Measurements from ENCODE around the gene IRAK4.

Gene IRAK4

GRCh38 chr12:43776498-43776897 is 17.7 kb downstream of the IRAK4 start:
- no peak for DNase-seq

DNA sequence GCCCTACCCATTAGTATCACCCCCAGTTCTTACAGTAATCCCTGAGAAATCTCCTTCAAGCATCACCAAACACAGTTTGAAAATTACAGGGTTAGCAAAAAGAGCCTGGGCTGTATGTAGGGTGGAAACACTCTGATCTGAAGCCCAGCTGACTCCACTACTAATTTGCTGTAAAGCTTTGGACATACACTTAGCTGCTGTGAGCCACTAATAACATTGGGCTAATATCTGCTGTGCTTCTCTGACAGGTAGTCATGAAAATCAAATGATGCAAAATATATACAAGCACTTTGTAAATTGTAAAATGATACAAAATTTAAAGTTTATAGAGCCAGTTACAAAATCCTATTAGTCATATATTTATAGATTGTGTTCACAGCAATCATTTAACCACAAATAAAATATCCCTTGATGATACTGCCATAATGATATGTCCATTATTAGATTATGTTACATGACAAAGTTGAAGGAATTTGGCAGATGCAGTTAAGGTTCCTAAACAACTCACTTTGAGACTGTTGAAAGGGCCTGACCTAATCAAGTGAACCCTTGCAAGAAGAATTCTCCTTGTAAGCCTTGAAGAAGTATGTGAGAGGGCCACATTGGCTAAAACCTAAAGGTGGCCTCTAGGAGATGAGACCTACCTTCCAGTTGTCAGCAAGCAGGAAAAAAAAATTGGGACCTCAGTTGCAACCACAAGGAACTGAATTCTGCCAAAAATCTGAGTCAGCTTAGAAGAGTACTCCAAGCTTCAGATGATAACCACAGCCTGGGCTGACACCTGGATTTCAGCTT is 28.3 kb downstream of the IRAK4 start:
- DNase-seq: no peak

GRCh38 chr12:43789941-43790340 is 31.2 kb downstream of the IRAK4 start:
- DNase-seq: no peak

GRCh38 chr12:43795716-43796280 is 37.0 kb downstream of the IRAK4 start:
- no peak for DNase-seq

DNA sequence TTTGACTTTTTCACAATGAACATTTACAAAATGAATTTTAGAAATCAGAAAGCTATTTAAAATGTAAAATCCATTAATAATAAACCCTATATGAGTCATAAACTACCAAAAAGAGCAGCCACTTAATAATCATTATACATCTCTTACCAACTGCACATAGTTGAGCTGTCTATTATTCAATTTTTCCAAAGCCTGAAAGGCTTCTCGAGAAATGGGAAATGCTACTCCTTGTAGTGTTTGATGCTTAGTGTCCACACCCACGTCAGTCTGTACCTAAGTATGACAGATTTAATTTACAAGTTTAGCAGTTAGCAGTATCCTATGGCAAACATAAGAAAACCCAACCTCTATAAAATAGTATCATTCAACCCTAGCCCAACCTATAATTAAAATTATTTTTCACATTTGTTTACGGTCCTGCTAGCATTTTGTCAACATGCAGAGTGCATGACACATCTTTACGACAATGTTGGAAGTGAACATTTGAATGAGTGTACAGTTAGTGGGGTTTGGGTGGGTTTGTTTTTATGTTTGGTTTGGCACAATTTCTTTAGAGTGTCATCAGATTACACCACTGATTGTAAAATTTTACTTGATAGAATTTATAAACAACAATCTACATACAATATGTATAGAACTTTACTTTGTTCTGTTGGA is 38.9 kb downstream of the IRAK4 start:
- DNase-seq: no peak

- DNase-seq: no peak
Observed at GRCh38 chr12:43805149-43805859, 46.6 kb downstream of the IRAK4 start.

GRCh38 chr12:43805860-43806736 is 47.3 kb downstream of the IRAK4 start, which contains the start of gene TWF1:
TWF1 (minus strand) TSS chr12:43806317; CDS start chr12:43806245, 72 bp downstream.
- peak; percentile 83 for DNase-seq

- DNase-seq: no peak
Observed at GRCh38 chr12:43806737-43807072, 48.0 kb downstream of the IRAK4 start.

DNA sequence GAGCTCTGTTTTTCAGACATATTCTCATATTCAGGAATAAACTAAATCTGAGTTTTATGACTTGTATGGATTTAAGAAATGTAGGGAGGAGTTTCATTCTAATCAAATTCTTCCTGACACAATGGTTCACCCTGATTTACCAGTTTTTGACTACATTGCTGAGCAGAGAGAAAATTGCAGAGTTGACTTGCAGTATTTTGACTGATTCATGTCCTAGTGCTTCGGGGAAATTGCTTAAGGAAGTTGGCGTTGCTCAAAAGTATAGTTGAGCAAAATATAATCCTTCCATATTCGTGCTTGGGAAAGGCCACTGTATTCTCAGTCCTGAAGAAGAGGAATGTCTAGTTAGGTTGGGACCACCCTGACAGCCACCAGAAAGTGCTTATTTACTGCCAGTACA is 48.6 kb downstream of the IRAK4 start:
- no peak for DNase-seq

- no peak for DNase-seq
Observed at GRCh38 chr12:43812057-43812456, 53.3 kb downstream of the IRAK4 start.

GRCh38 chr12:43812926-43813325 is 54.2 kb downstream of the IRAK4 start:
- DNase-seq: no peak

DNA sequence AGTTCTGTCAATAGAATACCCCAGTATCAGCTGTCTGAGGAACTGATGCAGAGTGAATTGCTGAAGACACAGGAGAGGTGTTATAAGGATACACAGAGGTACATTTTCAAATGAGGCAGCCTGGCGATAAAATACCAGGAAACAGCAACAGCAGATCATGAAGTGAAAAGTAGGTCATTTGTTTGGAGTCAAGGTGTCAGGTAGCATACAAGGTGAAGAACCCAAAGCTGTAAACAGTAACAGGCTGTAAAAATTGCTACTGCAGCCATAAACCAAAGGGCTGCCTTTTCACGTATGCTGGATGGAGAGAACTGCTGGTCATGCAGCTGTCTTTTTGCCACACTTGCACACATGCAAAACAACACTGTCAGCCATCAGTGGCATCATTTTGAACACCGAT is 56.7 kb downstream of the IRAK4 start:
- no peak for DNase-seq

DNA sequence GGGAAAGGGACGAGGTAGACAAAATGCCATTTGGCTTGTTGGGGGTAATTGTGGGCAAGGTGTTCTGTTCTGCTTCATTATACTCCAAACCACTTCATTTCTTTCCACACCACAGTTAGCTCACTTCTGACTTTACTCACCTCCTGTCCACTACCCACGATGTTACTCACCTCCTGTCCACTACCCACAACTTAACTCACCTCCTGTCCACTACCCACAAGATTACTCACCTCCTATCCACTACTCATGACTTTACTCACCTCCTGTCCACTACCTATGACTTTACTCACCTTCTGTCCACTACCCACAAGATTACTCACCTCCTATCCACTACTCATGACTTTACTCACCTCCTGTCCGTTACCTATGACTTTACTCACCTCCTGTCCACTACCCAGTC is 57.4 kb downstream of the IRAK4 start:
- no peak for DNase-seq

DNA sequence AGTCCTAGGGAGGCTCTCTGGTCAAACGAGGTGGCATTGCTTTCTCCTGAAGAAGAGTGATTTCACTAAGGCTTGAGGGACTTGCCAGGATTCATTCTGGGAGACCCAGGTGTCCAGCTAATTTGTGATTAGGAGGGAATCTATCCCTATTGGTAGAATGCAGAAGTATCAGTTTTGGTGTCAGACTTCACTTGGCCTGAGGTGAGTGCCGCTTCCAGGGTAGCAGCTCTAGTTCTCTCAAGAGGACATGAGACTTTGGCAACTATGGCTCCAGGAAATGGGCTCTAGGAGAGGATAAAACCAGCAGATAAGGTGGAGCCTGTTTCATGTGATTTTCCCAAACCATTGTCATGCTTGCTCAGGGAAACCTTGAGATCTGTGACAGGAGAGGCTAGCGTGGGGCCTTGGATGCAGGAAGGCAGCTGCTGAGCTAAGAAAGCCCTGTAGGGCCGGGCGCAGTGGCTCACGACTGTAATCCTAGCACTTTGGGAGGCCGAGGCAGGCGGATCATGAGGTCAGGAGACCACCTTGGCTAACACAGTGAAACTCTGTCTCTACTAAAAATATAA is 65.5 kb downstream of the IRAK4 start:
- DNase-seq: no peak

DNA sequence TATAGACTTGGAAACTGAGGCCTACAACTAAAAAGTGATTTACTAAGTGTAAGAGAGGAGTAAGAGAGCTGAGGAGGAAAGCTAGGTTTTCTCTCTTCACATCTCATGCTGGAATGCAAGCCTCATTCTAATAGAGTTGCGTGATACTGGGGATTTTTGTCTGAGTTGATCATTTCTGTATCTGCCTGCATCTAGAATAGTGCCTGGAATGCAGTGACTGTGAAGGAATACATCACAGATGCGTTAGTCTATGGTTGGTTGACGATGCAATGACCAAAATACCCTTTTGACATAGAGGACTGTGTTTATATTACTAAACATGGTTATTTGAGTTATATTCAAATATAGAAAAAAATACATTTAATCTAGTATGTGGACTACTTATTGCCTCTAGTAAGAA is 67.9 kb downstream of the IRAK4 start:
- no peak for DNase-seq

DNA sequence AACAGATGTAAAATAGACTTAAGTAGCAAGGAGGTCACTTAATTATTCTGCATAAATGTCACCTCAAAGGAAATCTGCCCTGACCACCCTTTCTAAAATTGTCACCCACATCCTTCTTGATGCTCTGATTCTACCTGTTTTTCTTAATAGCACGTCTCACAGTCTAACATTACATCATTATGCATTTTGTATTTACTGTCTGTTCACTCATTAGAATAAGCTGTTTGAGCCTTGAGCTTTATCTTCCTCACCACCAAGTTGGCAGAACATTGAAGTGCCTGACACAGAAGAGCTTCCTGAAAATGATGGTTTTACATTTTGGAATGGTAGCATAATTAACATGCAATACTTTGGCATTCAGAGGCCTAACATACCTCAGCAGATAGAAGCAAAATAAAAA is 68.3 kb downstream of the IRAK4 start:
- DNase-seq: no peak

- no peak for DNase-seq
Observed at GRCh38 chr12:43832463-43833168, 73.9 kb downstream of the IRAK4 start.

- no peak for DNase-seq
Observed at GRCh38 chr12:43835264-43835655, 76.5 kb downstream of the IRAK4 start.

DNA sequence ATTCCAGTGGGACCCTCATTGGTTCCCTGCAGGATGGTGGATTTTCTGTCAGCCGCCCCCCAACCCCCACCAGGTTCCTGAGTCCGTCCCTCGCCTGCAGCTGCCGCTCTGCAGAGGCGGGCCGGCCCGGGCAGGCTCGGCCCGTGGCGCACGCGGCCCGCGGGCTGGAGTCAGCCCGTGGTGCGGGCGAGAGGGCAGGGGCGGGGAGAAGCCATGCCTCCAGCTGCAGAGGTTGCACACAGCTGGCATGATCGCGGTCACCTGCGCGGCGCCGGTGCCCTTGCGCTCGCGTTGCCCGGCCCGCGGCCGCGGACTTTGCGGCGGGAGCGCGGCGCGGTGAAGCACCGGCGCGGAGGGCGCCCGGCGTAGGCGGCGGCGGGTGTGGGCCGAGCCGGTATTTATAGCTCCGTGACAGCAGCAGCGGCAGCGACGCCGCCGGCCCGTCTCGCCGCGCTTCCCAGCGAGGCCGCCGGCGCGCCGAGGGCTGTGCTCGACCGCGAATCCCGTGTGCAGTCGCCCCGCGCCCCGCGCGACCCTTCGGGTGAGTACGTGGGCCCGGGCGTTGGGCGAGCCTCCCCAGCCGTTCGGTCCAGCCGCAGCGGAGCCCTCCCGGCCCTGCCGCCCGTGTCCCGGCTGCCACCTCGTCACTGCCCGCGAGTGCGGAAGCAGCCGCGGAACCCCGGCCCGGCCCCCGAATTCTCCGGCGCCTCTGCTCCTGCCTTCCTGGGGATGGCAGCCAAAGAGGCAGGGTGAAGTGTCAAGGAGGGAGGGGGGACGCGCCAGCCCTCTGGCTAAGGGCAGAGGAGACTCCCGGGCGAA is 77.1 kb downstream of the IRAK4 start, which contains the start of gene TMEM117:
Gene TMEM117, plus strand, starts transcription at position 426 of the 819 bp plus-strand sequence.
- peak; percentile 95 for DNase-seq

DNA sequence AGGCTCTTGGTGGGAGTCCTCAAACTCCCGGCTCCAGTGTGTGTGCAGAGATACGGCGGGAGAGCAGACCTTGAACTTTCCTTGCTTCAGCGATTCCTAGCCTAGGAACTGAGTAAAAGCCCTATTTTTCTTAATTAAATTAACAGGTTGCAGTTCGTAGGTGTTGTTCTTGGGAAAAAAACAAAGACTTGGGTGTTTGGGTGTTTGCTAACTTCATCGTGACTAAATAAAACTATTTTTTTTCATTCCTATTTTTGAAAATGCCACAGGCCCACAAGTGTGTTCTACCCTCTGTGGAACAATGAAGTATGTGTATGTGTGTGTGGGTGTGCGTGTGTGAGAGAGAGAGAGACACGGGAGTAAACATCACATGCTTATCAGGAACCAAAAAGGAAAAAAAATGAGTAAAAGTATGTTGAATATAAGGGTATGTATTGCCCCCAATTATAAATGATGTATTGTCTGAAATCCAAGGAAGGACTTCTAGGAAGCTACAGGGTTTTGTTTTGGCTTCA is 77.8 kb downstream of the IRAK4 start:
- DNase-seq: no peak
